ENCODE data around the gene C1orf198.

C1orf198 gene

DNA sequence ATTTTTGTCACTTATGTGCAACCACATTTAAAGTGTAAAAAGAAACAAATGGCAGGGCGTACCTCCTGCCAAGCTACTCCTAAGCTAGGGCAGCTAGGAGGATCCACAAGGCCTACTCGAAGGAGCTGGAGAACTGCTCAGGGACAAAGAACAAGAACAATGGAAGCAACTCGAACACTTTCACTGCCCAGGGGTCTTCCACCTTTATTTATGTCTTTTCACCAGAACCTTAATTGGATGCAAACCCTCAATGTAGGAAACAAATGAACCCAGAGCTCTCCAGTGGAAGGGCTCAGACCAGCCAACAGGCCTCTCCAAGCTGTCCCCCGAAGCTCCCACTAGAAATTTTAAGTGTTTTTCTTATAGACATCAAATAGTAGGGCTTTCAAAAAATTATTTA is 39.9 kb downstream of the C1orf198 start:
- no peak for DNase-seq

DNA sequence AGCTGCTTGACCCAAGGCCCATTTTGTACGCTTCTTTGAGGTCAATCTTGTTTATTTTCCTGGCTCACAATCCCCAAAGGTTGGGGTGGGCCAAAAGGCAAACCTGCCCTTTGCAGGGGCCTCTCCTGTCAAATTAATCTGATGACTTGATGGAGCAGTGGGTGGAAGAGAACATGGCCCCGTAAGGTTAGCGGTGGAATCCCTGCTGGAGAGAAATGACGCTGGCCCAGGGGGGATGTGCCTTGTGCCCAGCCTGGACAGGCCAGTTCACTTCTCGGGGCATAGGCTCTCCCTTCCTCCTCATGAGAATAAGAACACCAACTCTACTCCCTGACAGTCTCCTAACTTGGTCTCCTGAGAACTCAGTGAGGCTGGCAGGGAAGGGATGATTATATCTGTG is 40.5 kb downstream of the C1orf198 start:
- DNase-seq, result no peak

DNA sequence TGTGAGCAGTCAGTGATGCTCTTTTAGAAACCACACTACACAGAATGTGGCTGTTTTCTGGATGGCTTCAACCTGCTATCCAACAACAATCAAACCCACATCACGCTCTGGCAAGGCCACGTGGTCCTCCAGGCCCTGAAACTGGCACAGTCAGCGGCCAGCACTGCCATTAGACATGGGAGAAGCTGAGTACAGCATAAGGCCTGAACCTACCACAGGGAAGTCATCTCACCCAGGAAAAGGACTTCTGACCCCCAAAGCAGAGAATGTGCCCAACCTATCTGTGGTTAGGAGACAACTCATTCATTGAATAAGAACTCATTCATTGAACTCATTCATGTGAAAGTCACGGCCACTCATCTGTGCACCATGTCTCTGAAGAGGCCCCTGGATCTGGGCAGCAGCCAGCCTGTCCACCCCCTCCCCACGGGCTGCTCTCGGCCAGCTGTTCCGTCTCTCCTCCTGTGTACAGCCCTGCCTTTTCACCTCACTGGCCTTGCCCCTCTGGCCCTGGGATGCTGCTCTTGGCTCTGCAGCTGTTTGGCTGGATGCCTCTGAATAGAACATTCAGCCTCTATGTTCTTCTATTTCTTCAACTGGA is 41.1 kb downstream of the C1orf198 start:
- DNase-seq, result no peak

DNA sequence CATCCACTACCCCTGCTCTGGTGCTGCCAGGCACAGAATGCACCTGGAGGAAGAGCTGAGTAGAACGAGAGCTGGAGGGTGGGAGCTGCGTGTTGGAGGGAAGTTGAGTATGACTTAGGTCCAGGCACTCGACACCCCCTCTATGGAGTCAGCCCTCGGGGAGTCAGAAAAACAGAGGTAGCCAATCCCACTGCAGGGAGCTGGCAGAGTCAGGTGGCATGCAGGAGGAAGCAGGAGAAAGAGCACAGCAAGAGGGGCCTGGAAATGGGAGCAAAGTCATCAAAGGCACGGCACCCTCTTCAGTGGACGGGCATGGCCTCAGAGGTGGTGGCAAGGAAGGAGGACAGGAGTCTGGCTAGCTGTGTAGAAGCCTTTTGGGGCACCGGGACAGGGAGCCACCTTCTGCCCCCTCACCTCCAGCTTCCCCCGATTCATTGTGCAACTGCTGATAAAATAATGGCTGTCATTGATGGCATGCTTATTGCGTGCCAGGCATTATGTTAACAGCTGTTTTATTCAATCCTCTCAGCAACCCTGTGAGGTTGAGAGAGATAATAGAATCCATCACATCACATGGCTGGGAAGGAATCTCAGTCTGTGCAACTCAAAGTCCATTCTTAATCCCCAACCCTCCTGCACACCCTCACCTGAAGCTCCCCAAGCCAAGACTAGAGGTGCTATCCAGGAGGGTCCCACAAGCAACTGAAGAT is 42.0 kb downstream of the C1orf198 start:
- DNase-seq, result no peak

DNA sequence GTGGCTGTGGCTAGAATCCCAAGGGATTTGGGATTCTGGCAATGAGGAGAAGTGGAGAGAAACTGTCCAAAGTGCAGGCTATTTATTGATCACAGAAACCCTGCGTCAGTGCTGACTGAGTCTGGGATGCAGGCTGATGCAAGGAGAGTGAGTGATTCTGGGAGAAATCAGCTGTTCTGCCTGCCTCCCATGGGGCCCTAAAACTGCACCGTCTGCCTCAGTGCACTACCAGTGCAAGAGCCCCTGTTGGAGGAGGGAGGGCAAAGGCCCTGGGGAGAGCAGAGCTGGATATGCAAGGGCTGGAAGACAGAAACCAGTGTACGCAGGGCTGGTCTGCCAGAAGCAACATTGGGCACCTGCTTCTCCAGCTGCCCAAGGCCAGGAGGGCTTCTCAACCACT is 42.6 kb downstream of the C1orf198 start:
- DNase-seq, result no peak

DNA sequence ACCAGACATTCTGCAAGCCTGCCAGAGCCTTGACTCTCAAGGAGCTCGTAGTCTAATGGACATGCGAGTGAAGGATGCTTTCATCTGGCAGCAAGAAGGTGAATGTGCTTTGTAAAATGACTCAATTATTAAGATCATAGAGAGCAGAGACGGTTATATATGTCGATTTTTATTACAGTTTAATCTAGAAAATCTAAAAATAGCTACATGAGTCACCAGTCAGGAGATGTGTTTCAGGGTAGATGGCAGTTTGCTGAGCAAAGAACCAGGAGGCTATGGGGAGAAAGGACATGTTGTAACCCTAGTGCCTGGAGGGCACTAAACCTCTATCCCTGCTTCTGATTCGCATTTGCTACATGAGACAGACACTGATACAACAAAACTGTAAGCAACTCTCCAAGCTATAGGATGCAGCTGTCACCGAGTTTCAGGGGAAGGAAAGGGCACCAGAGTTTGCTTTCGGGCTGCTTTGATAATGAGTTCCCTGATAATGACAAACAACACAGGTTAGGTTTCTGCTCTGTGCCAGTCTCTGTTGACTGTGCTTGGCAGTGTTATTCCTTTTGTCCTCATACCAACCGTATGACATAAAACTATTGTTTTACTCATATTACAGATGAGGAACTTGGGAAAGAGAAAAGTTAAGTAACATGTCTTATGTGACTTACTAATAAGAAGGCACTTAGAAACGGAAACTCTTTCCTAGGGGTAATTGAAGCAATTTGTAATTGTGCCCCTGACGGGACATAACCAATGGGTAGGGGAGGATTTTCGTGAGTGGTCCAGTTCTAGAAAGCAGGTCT is 43.2 kb downstream of the C1orf198 start:
- no peak for DNase-seq

DNA sequence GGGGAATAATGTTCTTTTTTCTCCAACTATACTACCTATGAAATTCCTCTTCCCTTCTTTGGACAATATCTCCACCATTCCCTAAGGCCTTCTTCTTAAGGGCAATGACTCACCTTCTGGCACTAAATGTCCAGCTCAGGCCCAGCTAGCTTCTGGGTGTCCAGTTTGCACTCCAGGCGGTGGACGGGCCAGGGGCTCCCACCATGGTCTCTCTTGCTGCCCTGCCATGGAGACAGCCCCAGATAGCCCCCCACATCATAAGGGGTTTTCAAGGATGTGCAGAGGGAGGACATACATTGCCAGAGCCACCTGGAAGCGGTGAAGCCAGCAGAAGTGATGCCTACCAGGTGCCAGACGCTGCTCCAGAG is 43.8 kb downstream of the C1orf198 start:
- no peak for DNase-seq

DNA sequence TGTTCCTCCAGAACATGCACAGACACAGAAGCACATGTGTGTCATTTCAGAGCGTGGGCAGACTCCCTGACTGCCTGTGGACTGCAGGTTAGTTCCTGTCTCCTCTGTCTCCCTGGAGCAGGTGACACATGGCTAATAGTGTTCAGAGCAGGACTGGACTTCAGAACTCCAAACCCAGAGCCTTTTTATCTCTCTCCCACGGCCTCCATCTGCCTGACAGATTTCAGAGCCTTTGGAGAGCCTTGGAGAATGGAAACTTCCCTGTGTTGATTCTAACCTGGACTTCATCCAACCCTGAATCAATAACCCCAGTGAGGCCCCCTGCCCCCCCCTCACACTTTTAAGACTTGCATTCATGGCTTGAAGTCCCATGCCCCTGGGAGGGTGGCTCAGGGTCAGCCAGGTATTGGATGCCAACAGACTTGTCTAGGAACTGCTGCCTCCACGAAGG is 44.4 kb downstream of the C1orf198 start:
- no peak for DNase-seq

DNA sequence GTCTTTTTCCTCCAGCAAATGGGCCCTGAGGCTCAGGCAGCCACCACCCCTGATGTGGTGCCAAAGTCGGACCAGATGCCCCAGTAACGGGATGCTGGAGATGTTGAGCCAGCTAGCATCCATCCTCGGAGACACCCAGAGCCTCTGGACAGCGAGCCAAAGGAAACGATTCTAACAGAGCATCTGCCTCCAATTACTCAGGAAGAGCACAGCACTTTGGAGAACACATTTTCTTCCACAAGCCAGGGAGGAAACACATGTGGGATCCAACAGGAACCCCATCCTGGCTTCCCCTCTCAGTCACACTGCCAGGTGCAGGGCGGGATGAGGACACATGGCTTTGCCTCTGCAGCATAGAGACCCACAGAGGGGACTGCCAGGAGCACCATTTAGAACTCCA is 44.9 kb downstream of the C1orf198 start:
- no peak for DNase-seq

DNA sequence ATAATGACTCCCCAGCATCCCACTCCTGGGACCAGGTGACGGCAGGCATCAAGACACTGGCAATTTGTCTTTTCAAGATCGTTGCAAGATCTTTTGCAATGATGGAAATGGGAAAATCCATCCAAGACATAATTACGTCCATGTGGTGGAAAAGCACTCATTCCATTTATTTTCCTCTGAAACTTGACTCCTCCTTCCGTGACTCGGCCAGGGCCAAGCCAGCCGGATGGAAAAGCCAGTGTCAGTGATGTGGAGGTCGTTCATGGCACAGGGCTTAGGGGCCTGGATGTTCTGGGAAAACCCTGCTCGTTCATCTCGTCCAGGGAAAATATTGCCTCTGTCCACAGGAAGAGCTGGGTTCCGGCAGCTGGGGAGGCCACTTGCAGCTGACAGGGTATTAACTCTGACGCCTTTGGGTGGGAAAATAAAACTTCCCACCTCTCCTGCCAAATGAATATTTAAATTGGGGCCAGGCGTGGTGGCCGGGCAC is 46.2 kb downstream of the C1orf198 start:
- DNase-seq, result no peak

DNA sequence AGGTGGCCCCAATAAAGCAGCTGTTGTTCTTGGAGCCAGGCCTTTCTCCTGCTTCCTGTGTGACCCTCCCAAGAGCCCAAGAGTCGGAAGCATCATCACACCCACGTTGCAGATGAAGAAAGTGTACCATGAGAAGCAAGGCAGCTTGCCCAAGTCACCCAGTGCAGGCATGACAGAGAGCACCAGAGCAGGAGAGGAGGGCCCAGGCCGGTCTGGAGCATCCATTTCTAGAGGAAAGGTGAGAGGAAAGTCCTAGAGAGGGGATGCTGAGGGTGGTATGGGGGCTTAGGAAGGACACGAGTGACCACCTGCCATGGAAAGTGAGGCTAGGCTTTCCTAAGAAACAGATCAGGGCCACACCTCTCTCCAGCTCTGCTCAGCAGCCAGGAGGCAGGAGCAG is 47.0 kb downstream of the C1orf198 start:
- no peak for DNase-seq

DNA sequence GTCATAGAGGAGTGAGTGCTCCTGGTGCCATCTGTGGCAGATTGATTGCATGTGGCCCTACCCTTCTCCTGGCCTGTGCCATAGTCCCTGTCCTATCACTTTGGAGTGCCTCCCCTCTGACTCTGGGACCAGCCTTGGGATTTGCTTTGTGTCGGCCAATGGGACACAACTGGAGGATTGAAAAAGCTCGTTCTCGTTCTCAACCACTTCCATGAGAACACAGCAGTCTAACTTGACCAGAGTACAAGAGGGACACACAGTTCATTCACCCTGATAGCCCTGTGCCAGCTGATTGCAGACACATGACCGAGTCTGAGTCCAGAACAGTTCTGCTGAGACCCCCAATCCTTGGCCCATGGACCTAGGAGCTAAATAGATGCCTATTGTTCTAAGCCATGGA is 47.8 kb downstream of the C1orf198 start:
- DNase-seq, result no peak

DNA sequence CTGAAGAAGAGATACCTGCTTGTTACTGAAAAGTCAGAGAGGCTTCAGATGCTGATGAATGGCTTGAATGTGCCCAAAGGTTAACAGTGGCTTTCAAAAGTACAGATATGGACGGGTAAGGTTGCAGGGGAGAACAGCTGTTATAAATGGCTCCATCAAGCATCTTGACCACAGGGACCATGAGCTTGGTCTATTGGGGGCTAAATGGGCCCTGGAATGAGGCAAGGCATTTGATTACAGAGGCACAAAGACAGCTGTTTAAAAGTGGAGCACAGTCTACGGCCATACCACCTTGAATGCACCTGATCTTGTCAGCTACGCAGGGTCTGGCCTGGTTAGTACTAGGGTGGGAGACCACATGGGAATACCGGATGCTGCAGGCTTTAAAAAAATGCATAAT is 48.3 kb downstream of the C1orf198 start:
- DNase-seq, result no peak

DNA sequence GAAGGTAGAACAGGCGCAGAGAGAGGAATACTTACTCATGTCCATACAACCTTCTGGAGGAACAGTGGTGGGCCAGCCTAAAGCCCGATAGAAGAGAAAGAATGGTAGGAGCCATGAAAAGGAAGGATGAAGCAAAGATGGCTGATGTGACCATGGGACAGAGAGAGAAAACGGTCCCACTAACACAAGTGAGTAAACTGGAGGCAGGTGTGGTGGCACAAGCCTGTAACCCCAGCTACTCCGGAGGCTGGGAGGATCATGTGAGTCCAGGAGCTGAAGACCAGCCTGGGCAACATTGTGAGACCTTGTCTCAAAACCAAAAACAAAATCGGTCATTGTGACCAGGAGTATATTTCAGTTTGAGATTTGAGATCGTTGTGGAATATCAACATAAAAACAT is 49.4 kb downstream of the C1orf198 start:
- no peak for DNase-seq

DNA sequence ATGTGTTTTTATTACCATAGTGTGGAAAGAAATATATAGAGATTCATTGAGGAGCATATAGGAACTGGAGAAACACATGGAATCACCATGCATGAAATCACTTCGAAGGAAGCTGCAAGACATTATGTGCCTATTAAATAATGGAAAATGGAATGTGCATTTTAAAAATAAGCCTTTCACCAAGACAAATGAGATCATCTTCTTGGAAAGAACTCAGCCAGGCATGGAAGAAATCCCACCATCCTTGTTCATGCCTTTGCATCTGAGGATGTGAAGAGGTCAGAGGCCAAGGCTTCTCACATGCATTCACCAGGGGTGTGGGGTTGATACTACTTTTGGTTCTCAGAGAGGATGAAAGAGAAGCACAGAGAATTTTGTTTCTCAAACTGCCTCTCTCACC is 50.0 kb downstream of the C1orf198 start:
- DNase-seq, result no peak

DNA sequence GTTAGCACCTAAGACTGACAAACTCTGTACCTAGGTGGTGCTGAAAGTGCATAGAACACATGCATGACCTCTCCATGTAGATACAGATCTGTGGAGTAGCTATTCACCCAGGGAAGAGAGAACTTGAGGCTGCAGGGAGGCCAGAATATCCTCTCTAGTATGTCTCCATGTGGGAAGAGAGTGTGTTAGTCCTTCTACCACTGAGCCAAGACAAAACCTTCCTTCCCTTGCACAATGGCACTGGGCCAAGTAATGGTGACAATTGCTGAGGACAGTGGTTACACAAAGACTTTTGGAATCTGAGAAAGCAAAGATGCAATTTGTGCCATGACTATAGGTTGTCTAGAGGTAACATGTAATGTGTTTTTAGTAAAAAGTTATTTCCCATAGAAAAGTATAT is 52.3 kb downstream of the C1orf198 start:
- no peak for DNase-seq

DNA sequence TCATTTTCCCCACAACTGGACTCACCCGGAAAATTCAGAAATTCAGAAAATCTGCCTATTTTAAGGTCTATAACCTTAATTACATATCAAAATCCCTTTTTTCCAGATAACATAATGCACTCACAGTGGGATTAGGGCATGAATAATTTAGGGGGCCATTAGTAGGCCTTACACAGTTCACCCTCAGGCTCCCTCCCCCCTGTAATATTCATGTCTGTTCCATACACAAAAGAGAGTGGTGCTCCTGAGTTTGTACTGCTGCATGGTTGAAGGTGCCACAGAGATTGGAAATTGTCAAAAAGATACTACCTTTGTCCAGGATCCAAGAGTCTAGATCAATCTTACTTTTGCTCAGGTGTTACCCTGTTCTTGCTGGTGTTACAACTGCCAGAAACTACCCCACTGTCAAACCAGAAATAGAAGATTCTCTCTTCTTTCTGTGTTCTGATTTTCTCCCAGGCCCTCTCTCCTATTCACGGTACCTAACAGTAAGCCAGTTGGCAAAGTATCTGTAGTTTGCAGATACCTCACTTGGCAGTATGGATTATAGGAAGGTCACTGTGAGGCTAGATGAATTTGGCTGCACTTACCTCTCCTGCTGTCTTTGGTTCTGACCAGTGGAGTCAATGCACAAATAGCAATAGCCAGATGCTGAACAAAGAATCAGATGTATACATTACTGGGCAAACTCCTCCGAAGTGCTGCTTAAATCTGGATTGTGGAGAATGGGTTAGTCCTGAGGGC is 53.2 kb downstream of the C1orf198 start:
- DNase-seq, result no peak

DNA sequence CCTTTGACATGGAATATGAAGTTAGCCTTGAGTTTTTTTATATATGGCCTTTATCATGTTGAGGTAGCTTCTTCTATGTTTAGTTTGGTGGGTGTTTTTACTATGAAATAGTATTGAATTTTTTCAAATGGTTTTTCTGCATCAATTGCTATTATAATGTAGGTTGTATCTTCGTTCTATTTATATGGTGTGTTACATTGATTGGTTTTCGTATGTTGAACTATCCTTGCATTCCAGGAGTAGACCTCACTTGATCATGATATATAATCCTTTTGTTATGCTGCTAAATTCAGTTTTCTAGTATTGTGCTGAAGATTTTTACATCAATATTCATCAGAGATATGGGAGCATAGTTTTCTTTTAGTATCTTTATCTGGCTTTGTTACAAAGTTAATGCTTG is 55.8 kb downstream of the C1orf198 start:
- DNase-seq, result no peak

DNA sequence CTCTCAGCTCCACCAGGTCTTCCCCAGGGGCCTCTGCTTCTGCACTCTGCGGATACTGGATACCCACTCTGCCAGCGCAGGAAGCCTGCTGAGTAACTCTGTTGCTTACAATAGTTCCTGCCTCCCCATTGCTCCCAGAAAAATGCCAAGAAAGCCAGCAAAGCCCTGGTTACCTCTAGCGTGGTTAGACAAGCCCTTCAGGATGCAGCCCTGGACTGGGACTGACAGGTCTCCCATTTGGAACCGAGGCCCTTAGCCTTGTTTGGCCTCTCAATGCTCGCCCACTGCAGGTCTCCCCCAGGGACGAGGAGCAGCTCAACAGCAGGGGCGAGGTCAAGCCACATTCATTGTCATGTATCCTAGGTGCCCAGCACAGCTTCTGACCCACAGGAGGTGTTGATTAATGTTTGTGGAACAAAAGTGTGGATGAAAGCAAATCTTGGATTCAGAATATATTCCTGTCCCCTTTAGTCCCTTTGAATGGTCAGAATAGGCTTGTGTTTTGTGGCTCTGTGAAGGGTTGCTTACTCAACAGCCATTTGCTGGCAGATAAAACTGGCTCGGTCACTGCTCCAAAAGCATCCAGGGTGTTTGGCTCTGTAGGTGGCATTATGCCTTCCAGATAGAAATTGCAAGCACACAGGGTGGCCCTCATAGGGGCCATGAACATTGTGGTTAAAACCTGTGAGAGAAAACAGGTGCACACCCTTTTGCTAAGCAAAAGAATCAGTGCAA is 58.9 kb downstream of the C1orf198 start:
- DNase-seq, result no peak

DNA sequence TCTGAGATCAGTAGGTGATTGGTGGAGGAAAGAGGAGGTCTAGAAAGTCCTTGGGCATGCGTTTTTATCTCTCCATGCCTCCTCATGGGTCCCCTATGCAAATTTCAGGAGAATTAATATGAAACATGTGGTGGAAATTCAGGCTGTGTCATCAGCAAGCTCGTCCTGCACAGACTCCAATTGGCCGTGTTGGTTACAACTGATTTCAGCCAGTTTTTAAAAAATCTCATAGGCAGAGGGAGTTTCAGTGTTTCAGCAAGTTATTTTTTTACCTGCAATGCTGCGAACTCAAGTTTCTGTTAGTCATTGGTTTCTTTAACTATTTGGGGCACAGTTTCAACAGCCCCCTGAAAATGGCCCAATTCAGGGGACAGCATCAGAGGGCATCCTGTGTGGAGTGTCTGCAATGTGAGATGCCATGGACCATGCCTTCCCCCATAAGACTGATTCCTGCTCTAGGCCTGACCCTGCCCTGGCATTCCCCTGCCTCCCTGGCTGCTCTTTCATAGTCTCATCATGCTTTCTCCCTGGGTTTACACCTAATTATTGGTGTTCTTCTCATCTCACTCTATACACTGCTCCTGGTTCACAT is 59.9 kb downstream of the C1orf198 start:
- DNase-seq, result no peak

DNA sequence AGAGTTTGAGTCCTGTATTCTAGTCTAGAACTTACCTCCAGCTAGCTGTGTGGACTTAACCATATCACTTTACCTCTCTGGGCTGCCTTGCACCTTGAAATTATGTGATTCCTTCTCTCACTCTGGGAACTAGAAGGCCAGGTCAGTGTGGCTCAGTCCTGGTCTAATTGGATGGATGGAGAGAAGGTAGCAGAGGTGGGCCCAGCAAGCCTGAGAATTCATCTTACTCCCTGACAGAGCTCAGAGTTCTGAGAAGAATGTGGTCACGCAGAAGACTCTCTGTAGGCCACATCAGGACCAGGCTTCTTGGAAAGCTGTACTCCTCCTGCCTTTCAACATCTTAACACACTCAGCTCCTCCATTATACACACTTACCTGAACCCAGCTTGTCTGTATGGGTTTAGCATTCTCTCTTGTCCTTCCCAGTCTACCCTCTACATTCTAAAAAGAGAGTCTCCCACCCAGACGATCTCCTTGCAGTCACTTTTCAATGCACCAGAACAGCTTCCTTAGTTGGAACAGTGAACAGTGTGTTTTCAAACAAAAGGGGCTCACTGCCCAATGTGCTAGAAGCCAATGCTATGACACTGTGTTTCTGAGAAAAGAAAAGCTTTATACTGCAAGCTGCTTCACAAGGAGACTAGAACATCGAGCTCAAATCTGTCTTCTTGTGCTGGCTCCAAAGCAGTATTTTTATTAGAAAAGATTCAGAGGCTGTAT is 60.6 kb downstream of the C1orf198 start:
- no peak for DNase-seq

DNA sequence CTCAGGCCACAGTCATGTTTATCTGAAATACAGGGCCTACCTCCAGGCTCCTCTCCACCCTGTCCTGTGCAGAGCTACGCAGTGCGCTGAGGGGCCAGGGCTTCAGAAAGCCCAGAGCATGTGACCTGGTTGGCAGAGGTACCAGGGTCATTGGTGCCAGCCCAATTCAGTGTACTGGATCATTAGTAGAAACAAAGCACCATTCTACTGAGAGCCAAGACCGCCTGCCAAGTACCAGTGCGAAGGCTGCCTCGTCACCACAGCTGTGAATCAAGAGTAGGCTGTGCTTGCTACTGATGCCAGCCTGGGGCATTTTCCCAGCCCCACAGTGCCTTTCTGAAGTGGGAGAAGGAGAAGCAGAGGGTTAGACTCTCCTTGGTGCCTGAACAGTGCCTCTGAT is 61.3 kb downstream of the C1orf198 start:
- no peak for DNase-seq
